NCI-H524 treated with DMSO at 0.1 percent for 48 hours (cell line): ENCODE data around the gene GRAMD1B.

Source experiments
- DNase-seq: peaks from one replicate; lab custom pipeline; 2025; lab: John Stamatoyannopoulos, UW

Gene GRAMD1B

DNA sequence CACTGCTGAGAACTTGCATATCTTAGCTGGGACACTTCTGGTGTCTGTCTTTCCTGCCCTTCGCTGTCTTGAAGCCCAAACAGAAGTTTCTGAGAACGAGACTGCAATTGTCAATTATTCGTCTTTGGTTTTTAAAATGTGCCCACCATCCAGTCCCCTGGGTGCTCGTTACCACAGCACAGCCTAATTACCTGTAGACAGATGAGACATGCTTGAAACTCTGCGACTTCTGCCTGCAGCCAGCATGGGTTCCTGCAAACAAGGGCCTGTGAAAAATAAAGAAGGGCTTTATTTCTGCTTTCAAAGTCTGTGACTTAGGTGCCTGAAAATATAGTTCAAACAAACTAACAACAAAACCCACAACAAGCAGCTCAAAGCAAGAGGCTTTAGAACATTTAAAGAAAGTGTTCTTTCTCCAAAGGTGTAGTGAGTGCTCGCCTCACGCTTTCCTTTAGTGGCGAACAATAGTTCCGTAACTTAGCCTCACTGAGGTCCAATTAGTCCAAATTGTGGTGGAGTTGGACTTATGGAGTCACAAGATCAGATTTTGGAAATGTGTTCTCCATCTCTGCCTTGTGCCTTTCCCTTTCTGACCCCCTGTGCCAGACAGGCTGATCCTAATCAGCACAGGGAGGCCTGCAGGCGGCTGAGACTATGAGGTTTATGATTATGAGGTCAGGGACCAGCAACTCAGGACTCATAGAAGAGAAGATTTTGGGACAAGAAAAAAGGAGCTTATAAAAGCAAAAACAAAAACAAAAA is 20.4 kb upstream of the GRAMD1B start:
- no peak for DNase-seq

DNA sequence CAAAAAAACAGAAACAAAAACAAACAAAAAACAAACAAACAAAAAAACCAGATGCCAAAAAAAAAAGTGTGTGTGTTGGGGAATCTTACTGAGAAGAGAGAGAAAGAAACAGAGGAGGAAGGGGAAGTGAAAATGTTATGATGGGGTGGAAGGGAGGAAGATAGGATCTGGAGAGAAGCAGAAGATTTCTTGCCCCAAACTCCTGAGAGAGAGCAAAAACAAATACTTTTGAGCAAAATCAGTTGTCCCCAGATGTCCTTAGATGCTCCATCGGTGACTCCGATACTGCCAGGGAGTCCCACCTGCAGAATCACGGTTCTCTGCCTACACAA is 19.9 kb upstream of the GRAMD1B start:
- no peak for DNase-seq

DNA sequence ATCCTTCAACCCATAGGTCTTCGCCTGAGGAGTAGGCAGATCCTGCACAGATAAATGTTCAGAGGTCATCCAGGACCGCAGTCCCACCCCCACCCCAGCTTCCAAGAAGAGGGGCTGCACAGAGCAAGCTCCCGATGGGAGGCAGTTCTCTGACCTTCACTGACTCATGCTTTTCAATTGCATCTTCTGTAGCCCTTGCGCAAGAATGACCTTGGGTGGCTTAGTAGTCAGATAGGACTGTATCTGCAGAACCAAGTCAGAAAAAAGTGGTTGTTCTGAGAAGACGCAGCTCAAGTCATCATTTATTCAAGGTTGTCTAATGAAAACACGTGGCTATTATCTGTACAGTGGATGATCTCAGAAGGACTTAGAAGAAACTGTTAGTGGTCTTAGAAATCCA is 16.4 kb upstream of the GRAMD1B start:
- DNase-seq = no peak

DNA sequence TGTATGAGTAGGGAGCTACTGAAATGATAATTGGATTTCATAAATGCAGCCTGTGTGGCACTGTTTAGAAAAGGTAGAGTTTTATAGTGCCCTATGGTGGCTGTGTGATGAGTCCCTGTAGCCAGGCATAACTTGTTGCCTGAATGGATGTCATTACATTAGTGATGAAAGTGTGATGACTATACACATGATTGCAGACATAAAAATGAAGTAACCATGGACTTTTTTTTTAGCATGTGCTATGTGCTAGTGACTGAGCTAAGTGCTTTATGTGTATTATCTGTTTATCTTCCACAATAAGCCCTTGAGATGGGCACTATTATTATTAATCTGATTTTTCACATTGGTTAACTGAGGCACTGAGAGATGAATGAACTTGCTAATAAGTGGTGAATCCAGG is 13.5 kb upstream of the GRAMD1B start:
- no peak for DNase-seq

DNA sequence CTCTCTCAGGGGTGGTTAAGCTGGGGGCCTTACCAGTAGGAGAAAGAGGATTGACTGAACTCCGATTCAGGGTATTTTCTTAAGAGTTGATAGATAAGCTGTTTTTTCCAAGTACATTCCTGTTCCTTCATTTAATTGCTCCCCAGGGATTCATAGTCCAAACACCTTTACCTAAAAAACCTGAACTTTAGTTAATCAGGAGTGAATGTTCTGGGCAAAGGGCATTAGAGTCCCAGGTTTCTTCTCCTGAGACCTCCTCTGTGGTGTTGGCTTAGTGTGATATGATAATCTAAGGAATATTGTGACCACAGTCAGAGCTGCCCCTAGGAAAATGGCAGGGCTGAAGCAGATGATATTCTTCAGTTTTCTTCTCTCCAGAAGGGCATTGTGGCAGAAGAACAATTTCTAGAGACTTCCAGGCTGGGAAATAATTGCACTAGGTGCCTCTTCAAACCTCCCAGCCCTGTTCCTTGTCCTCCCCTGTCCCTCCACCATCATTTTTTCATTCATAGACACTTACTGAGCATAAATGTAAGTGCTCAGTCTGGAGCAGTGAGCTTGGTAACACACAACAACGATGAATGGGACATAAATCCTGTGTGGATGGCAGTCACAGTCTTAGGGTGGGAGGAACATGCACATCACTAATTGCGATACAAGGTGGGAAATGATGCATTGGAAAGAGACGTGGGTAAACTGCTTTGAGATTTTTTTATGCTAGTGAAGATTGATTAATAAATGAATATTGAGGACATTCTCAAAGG is 11.5 kb upstream of the GRAMD1B start:
- no peak for DNase-seq

DNA sequence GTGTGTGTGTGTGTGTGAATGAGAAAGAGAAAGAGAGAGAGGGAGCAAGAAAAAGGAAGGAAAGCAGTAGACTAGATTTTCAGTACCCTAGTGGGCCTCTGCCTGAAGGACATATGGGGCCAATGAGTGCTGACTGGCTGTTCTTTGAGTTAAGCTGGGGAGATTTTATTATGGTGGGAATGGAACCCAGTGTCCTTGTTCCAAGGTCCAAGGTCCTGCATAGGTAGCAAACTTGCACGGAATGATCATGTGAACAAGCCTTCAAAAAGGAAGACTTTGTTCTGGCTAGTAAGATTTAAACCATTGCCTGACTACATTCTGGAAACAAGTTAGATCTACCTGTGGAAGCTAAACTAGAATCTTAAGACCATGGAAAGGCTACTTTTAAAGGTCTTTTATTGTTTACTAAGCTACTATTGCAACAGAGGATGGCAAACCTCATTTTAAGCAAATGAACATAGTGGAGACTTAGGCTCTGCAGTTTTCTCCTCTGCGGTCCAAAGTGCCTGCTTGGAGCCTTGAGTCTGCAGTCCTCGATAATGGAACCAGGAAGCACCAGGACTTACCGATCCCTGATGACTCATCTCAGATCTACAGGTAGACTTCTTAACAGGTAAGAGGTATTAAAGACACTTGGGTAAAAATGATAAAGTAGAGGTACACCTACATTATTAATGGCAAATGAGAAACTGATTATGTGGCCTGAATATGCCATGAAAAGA is 10.2 kb upstream of the GRAMD1B start:
- DNase-seq = no peak

DNA sequence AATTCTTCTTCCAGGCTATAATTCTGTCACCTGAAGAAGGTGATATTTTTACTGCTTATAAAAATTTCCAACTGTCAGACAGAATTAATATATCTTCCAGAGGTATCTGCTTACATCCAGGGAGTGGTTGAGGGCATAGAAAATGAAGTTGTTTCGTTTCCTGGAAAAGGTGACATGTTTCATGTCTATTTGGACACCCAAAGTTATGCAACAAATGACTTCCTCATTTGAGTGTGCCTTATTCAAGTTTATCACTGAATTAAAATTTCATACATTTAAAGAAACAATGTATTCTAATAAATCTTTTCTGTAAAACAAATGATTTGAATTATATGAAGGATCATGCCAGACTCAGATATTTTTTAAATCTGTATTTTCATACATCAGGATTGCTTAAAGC is 8.5 kb upstream of the GRAMD1B start:
- no peak for DNase-seq

DNA sequence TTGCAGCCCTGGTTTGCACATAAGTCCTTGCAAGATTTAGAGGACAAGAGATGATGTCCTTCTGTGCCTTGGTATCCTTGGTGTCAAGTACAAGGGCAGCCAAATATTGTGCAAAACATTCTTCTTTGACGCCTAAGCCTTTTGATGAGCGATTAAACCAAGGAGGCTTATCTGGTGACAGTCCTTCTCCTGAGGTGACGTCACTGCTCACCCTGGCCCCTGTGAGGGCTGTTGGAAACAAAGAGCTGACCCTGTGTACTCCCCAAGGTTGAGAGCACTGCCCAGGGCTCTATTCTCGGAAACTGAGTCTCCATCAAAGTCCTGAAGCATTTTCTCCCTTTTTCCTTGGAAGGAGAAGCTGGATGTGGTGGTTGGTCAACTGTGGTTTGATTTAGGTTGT is 4.7 kb upstream of the GRAMD1B start:
- no peak for DNase-seq

DNA sequence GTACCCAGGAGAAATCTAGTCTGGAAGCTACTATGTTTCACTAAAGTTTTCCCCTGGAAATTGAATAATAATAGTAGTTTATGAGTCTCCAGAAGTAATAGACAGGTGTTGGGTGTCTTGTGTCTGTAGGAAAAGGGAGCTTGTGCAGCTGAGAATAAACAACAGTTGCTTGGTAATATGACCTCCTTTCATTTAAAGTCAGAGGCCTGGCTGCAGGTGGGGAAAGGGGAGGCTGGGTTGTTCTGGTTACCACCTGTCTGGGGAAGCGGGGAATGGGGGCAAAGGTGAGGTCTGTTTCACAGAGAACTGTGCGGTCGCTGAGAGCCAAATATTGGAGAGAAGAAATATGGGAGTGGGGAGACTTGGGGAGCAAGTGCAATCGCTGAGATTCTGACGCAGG is 3.3 kb upstream of the GRAMD1B start:
- DNase-seq = no peak

DNA sequence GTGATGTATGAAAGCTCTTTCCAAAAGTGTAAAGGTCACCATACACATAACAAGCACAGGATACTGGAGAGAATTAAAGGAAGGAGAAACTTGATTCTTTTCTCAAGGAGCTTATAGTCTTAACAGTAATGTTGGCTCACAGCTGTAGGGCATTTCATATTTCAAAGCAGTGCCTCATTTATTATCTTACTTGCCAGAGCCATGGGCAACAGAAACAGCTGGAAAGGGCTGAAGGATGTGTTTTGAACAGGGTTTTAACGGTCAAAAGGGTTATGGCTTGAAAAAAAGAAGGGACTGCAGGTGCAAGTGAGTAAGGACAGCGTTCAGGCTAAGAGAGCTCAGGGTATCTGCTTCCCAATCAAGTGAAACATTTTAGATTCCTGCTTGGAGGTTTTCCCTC is 2.7 kb upstream of the GRAMD1B start:
- peak; percentile 8 for DNase-seq

DNA sequence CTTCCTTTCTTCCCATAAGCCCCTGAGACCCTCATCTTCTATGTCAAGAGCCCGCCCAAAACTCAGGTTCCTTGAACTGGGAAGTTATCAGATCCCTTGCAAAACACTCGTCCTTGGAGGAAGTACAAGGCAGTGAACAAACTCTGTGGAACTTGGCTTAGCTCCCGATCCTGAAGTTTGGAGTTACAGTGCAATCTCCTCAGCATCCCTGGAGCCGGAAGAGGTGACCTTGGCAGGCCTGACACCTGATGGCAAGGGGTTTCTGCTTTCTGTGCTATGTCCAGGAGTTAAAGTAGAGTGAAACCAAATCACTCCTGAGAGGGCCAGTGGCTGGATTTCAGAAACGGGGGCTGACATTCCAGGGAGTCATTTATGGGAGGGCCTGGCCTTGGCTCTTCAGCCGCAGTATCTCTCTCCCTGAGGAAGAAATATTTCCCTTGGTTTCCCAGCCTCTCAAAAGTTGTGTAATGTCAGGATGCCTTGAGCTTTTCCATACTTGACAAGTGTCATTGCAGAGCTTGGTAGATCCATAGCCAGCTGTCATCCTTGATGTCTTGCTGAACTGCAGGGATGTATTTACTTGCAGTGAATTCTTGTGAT is 1.9 kb upstream of the GRAMD1B start:
- DNase-seq = no peak

DNA sequence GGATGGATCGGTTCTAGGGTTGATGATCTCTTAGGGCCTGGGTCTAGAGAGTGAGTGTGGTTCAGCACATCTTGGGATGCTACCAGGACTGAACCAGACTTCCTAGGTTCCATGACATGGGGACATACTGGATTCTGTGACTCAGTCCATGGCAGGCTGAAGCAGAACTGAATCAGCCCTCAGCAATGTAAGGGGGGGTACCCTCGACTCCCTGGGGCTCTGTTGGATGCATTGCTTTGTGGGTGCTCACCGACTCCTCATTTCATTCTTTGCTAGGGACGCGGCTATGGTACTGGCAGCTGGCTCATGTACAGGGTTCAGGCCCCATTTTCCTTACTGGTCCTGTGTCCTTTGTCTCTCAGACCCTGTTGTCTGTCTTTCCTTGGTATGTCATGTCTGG is 733 bp upstream of the GRAMD1B start:
- DNase-seq = no peak

DNA sequence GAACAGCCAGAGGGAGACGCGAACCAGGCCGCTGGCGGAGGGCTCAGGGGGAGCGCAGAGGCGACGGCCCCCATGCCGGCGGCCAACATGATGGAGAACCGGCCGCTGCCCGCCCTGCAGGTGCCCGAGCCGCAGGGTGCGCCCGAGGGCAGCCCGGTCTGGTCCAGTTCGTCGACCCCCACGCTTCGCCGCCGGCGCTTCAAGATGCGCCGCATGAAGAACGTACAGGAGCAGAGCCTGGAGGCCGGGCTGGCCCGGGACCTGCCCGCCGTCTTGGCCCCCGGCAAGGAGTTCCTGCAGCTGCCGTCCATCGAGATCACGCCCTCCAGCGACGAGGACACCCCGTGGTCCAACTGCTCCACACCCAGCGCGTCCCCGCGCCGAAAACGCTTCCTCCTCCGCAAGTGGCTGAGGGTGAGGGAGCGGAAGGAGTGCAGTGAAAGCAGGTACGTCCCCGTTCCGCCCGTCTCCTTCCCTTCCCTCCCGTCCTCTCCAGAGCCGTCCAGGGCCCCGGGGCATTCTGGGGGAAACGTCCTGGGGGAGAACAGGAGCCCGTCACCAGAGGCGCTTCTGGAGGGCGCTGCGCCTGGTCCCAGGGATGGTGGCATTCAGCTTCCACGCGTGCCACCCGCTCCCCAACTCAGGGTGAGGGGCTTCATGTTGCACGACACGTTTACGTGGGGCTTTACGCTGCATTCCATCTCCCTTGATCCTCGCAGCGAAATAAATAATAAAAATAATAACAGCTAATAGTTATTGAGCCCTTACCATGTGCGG is 840 bp downstream of the GRAMD1B start:
- DNase-seq = peak; percentile 25

DNA sequence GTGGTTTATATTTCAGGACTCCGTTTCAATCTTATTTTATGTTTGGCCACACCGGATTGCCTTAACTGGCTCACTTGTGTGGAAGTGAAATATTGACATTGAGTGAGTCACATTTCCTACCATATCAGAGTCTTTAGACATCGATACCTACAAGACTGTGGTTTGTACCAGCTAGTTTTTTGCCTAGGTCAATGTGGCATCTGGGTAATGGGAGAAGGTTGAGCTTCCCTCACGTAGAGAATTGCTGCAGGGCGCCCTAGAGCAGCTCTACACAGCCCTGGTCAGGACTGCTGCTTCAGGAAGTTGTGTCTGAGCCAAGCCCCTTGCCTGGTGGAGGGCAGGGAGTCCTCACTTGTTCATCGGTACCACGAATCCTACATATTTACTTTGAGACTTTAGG is 1.6 kb downstream of the GRAMD1B start:
- no peak for DNase-seq

DNA sequence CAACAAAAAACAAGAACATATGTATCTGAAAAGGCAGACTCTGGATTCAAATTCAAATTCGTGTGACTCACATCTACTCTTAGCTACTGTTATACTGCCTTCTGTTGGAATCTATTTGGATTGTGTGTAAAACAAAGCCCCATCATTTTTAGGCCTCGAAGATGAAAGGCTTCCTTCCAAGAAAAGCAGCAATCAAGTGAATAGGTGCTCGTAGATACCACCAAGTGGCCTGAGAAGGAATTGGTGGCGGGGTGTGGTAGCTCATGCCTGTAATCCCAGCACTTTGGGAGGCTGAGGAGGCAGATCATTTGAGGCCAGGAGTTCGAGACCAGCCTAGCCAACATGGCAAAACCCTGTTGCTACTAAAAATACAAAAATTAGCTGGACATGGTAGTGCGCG is 4.2 kb downstream of the GRAMD1B start:
- DNase-seq = no peak

DNA sequence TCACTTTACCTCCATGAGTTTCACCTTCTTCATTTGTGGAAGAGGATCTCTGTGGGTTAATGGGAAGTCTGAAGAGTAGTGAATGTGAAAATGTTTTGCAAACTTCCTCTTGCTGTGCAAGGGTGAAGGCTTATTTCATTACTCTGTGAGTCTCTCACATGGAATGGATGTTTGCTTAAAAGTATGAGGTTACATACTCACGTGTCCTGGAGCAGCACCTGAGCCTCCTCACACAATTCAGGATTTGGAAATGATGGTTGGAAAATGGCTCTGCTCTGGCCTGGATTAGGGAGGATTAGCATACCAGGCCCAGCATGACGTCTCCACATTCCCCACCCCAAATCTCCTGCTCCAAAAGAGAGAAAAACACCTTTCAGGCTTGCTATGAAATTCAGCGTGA is 4.8 kb downstream of the GRAMD1B start:
- peak; percentile 5 for DNase-seq

DNA sequence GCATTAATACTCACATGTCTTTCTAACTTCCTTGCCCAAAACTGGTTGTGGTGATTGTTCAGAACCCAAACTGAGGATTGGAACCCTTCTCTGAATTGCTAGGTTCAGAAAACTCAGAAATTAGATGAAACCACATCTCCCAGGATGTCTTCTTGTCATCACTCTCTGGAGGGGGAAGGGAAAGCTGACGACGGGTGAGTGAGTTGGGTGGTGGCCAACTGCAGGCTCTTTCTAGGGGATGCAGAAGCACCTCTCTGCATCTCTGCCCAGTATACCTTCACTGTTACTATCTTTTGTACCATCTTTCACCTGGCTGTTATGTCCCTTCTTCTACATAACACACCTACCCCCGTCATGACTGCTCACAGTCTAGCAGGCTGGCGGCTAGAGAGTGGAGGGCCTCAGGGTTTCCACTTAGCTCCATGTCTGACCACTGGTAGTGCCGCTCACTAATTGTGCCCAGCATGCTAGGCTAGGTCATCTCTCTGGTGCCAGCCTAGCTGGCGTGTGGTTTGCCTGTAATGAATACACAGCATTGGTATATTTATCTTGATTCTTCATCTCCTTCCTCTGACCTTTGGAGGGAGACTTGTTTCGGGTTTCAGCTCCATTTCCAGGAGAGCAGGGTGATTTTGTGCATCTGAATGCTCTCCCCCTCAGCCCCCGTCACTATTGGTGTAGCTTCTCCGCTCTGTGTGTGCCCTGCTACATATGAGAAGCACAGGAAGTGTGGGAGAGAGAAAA is 7.3 kb downstream of the GRAMD1B start:
- no peak for DNase-seq

DNA sequence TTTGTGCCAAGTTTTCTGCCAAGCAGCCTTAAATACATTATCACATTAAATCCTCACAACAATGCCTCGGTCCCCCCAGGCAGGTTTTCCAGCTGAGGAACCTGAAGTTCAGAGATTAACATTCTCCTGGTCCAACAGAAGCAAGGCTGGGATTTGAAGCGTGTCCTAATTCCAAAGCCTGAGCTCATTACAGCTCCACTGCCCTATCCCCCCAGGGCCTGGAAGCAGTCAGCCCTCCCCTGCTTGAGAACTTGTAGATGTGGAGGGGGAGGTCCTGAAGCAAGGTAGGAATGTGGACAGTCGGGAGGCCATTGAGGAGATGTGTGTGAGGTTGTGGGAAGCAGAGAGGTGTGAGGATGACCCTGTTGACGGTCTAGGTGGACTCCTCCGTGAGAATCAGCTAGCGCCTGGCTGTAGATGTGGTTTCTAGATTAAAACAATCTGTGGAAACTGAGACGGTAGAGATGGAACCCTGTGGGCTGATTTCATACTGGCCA is 8.1 kb downstream of the GRAMD1B start:
- DNase-seq = no peak

DNA sequence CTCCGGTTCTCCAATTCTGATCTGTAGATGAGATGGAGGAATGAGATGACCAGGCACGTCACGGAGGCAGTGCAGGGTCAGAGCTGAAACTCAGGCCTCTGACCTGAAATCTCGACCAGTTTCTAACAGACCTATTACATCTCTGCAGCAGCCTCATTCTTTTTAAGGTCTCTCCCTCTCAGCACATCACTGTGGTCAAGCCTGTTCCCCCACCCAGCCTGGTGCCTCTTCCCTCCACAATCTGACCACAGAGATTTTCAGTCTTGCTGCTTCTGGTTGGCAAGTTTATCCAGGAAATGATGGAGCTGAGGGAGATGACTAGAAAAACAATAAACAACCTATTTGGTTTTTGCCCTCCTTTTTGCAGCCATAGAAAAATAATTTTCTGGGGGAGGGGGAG is 9.5 kb downstream of the GRAMD1B start:
- DNase-seq = no peak

DNA sequence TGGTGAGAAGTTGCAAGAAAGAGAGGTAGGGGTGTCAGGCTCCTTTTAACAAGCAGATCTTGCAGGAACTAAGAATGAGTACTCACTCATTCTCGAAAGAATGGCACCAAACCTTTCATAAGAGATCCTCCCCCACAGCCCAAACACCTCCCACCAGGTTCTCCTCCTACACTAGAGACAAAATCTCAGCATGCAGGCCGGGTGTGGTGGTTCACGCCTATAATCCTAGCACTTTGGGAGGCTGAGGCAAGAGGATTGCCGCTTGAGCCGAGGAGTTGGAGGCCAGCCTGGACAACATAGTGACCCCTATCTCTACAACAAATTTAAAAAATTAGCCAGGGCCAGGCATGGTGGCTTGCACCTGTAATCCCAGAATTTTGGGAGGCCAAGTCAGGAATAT is 11.1 kb downstream of the GRAMD1B start:
- no peak for DNase-seq
